Activated CD8-positive, alpha-beta memory T cell treated with anti-CD3 and anti-CD28 coated beads, Interleukin-2, amount 50 U/mL, for 24 hours (primary cell): Measurements from ENCODE around the gene ZSWIM3.

Experiments used
- DNase-seq: peaks from one replicate; pipeline ENCODE4 v3.0.0-alpha.2; 2020; ENCODE audit errors: extremely low read depth

ZSWIM3 gene

DNA sequence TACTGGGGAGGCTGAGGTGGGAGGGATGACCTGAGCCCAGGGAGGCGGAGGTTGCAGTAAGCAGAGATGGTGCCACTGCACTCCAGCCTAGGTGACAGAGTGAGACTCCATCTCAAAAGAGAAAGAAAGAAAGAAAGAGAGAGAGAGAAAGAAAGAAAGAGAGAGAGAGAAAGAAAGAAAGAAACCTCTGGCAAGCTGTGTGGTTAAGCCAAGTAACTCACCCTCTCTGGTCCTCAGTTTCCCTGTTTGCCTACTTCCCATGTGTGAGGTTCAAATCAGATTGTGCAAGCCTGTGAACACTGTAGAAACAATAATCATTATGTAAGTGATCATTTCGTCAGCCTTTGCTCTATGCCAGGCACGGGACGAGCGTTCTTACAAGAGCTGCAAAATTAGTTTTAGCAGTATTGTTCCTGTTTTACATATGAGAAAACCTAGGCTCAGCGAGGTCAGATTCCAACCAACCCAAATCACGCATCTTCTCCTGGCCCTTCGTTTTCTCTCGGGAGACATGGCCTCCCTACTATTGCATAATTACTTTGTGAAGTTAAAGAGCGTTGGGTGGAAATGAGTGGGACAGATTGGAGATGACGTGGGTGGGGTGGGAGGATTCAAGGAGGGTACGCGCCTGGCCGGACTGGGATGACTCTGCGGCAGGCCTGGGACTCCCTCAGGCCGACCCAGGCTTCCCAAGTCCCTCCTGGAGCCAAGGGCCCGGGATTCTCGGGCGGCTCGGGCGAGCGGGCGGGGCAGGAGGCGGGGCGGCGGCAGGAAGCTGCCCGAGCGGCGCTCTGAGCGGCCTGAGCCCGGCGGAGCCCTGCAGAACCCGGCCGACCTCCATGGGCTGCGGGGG is 24.2 kb upstream of the ZSWIM3 start, which contains the start of gene SNX21:
TSS of gene SNX21 (plus strand) at position 770 of the 853 bp plus-strand sequence. CDS start 121 bp downstream, outside the sequence.
- DNase-seq, result no peak

DNA sequence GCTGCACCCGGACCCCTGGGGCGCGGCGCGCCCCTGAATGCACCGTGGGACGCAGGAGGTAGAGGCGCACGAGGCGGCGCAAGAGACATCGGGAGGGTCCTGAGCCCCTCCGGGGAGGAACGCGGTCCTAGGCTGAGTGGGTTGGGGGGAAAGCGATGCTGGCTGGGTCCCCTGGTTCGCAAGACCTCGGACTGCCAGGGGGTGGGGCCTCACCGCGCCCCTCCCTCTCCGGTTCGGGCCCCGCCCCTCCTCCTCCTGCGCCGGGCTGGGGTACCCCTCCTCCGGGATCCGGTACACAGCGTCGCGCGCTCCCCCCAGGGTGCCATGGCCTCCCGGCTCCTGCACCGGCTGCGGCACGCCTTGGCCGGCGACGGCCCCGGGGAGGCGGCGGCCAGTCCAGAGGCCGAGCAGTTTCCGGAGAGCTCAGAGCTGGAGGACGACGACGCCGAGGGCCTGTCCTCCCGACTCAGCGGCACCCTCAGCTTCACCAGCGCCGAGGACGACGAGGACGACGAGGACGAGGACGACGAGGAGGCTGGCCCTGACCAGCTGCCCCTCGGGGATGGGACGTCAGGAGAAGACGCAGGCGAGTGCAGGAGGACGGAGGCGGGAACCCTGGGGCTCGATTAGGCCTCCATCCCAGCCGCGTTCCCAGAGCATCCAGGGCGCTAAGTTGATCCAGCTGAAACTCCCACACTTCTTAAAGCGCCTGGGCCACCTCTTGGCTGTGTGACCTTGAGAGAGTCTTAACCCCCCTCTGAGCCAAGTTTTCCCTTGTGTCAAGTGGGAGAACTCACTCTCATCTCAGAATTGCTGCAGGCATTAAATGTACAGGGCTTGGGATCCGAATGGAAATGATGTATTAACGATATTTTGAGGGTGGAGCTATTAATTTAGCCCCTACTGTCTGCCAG is 23.3 kb upstream of the ZSWIM3 start:
- DNase-seq, result no peak

DNA sequence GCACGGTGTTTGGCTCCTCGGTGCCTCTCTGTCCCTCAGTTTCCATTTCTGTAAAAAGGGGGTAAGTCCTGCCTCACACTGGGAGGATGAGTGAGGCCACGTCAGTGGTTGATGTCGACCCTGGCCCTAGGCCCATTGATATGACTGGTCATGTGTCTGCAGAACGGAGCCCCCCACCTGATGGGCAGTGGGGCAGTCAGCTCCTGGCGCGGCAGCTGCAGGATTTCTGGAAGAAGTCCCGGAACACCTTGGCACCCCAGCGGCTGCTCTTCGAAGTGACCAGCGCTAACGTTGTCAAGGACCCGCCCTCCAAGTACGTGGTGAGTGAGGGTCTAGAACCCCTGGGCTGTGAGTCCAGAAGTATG is 22.6 kb upstream of the ZSWIM3 start:
- DNase-seq, result no peak

DNA sequence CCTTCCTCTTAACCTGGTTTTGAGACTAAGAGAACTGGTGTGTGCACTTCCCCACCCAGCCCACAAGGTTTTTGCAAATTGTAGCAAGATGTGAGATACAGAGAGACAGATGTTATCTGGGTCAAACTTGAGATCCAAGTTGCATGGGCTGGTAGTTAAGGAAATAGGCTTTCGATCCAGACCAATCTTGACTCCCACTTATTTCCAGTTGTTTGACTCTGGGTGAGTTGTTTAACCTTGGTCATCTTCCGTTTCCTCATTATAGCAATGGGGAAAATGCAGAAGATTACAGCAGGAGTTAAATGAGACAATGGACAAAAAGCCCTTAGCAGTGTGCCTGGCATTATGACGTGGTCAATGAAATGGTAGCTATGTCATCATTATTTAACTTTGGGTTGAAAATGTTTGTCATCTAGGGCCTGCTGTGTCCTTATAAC is 22.1 kb upstream of the ZSWIM3 start:
- DNase-seq, result no peak

DNA sequence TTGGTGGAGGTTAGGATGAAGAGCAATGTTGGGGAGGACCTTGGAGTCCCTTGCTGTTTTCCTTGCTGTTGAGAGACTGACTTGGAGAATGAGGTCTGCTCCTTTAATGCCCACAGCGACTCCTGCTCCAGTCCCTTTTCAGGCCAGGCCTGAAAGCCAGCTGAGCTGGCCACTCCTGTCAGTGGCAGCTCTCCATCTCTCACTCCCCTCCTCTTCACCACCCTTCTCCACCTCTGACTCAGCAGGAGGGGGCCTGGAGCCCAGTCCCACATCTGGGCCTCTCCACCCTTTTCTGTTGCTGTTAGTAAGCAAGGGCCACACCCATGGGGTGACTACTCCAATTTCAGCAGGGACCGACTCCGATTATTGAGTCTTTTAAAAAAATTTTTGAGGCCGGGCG is 21.6 kb upstream of the ZSWIM3 start:
- DNase-seq, result no peak

DNA sequence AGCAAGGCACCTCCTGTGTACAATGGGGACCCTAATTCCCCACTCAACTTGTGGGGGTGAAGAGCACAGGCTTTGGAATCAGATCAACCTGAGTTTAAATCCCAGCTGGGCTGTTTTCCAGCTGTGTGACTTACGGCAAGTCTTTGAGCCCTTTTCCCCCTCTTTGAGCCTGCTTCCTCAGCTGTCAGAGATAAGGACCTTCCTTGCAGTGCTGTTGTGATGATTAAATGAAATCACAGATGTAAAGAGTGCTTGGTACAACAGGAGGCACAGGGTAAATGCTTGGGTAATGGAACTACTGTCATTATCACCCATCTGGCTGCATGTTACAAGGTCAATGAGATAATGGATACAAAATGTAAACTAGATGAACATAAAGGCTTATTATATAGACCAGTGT is 20.6 kb upstream of the ZSWIM3 start:
- DNase-seq, result no peak

DNA sequence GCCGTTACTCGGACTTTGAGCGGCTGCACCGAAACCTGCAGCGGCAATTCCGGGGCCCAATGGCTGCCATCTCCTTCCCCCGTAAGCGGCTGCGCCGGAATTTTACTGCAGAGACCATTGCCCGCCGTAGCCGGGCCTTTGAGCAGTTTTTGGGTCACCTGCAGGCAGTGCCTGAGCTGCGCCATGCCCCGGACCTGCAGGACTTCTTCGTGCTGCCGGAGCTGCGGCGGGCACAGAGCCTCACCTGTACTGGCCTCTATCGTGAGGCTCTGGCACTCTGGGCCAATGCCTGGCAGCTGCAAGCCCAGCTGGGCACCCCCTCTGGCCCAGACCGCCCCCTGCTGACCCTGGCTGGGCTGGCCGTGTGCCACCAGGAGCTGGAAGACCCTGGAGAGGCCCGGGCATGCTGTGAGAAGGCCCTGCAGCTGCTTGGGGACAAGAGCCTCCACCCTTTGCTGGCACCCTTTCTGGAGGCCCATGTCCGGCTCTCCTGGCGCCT is 16.7 kb upstream of the ZSWIM3 start:
- DNase-seq, result no peak

DNA sequence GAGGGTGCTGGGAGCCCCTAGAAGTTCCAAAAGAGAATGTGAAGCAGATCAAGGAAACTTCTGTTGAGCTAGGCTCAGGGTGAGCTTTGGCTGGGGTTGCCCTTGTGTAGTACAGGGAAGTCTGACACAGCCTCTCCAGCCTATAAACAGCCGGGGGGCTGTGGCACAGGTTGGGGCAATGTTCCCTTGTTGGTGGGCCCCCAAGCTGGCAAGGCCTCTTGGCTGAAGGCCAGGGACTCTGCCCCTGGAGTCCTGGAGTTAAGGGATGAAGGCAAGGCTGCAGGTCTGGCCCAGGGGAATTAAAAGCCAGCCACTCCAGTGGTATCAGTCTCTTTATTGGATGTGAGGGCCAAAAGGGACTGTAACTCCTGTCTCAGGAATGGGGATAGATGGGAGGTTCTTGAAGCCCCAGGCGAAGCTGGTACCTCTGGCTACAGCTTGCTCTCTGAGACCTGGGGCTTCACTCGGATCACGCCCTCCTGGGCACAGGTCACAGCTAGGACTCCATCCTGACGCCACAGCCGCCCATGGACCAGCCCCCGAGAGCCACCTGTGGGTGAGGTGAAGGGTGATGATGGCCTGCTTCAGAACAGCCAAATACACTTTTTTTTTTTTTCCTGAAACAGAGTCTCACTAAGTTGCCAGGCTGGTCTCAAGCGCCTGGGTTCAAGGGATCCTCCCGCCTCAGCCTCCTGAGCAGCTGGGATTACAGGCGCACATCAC is 15.8 kb upstream of the ZSWIM3 start:
- DNase-seq, result no peak

DNA sequence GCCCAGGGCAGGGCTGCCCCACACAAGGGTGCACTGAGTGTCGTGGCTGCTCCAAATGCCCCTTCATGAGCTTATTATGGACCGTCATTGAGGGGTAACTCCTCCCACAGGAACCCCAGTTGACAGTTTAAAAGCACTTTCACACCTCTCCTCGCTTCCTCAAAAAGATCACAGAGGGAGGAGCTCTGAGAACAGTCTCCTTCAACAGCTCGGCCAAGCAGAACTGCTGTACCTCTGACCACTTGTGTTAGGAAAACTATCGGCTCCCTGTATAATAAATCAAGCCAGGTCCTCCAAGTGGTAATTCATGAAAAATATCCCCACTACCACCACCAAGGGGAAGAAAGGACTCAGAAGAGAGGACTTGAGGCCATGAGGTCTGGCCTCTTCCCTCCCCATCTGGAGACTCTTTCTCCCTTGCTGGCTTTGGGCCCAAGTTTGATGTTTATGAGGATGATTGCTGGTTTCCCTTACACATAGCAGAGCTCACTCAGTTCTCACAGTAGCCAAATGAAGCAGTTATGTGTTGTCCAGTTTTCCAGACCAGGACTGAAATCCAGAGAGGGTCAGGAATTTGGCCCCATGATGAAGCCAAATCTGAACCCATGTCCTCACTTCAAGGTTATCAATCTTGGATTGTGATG is 15.1 kb upstream of the ZSWIM3 start:
- no peak for DNase-seq

DNA sequence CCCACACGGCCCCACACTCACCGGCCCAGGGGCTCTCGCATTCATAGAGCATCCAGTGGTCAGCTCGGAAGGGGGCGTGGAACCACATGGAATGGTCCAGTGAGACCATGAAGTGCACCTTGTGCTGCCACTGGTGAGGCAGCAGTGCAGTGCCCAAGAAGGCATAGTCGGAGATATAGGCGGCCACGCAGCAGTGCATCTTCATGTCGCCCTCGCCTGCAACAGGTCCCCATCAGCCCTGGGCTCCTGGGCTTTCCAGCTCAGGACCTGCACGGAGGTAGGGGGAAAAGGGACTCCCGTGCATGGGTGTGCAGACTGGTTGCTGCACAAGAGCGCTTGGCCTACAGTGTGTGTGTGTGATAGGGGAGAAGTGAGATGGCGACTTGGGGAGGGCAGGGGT is 13.9 kb upstream of the ZSWIM3 start:
- DNase-seq, result no peak

DNA sequence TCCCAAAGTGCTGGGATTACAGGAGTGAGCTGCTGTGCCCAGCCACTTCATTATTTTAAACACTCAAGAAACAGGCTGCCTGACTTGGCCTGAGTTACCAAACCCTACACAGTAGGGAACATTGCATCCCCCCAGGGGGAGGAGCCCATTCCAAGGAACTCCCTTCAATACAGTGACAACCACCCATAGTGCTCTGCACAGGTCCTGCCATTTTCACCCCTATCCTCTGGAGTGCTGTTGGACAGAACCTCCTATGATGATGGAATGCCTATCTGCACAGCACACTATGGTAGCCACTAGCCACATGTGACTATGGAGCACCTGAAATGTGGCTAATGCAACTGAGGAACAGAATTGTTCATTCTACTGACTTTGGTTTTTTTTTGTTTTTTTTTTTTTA is 12.0 kb upstream of the ZSWIM3 start:
- DNase-seq, result no peak

DNA sequence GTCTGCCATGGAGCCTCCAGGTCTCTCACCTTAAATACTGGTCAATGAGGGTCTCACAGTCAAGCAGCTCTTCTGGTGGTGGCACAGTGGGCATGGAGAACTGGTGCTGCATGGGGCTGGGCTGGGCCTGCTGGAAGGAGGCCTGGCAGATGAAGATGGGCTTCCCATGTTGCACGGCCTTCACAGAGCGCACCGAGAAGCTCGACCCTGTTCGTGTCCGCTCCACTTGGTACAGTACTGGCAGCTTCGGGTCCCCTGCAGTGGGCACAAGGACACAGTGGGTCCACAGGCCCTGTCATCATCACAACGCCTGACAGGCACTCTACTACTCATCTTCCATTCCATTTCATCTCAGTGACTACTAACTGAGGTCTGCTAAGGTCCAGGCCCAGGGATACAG is 9.0 kb upstream of the ZSWIM3 start:
- DNase-seq, result no peak

DNA sequence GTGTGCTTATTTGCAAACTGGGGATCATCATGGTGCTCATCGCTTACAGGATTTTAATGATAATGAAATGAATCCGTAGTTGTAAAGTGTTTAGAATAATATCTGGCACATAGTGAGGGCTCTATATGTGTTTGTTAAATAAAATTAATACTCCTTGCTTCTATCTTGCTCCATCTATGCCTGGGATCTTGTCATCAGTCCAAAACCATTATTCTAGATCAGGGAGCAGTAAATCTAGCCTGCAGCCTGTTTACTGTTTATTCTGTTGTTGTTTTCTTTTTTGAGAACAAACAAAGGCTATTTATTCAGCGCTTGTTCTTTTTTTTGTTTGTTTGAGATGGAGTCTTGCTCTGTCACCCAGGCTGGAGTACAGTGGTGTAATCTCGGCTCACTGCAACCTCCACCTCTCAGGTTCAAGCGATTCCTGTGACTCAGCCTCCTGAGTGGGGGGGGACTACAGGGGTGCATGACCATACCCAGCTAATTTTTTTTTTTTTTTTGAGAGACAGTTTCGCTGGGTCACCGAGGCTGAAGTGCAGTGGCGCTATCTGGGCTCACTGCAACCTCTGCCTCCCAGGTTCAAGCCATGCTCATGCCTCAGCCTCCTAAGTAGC is 8.3 kb upstream of the ZSWIM3 start:
- DNase-seq, result no peak

DNA sequence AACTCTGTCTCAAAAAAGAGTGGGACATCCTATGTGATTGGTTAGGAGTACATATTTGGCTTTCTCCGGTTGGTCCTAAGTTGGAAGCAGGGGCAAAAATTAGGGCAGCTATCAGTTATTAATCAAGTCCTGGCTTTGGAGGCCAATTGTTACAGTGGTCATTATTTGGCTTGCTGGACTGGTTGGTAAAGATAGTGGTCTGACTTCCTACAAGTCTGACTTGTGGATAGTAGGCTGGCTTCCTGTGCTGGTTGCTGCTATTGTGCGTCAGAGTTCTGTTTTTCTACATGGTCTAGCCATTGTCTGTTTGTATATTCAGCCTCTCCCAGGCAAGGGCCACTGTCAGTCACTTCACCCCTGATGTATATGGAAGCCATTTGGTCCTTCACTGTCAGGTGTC is 7.2 kb upstream of the ZSWIM3 start:
- no peak for DNase-seq

DNA sequence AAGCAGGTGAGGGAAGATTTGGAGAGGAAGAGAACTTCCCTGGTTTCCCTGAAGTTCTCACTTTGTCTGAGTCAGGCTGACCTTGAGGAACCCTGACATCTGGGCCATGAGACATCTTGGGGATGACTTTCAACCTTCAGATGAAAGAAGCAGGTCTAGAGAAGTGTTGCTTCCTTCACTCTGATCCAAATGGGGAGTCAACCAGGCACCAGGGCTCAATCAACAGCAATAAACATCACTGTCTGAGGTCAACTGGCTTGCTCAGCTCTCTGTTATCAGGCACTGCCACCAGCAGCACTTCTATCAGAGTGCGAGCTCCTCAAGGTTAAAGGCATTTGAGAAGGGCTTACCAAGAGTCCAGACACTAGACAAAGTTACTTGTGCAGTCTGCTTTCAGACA is 6.5 kb upstream of the ZSWIM3 start:
- DNase-seq, result no peak

DNA sequence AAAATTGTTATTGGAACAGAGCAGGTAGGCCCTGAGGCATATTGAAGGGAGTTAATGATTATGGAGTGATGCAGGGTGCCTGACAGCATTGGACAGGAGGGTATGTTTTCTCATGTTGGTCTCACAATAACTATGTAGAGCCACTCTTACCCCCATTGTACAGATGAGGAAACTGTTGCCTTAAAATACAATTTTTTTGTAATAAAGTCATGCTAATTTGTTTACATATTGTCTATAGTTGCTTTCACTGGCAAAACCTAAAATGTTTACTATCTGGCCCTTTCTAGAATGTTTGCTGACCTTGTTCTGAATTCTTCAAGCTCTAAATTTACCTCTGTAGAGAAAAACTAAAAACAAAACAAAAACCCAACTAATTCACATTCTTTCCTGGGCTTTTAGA is 5.9 kb upstream of the ZSWIM3 start:
- no peak for DNase-seq

DNA sequence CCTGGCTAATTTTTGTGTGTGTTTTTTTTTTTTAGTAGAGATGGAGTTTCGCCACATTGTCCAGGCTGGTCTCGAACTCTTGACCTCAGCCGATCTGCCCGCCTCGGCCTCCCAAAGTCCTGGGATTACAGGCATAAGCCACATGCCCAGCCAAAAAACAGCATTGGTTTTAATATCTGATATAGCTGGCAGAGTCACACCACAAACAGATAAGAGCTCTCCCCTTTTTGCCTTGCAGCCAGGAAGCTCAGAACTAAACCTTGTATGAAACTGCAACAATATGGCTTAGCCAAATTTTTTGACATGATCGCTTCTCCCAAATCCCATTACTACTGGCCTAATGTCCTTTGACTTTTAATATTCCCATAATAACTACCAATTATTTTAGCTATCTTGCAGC is 5.1 kb upstream of the ZSWIM3 start:
- no peak for DNase-seq

DNA sequence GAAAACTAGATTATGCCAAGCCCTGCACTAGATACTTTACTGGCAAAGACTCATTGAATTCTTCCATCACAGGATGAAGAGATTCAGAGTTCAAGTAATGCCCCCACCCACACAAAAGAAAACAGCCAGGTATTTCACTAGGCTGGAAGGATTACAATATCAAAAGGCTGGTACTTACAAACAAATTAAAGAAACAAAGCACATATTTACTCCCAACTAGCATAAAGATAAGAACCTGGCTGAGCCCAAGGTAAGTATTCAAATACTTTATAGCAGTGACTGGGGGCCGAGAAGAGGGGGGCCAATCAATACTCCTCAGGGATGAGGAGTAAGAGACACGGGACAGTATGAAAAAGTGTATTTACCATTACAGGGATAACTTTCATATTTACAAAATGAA is 3.9 kb upstream of the ZSWIM3 start:
- no peak for DNase-seq

DNA sequence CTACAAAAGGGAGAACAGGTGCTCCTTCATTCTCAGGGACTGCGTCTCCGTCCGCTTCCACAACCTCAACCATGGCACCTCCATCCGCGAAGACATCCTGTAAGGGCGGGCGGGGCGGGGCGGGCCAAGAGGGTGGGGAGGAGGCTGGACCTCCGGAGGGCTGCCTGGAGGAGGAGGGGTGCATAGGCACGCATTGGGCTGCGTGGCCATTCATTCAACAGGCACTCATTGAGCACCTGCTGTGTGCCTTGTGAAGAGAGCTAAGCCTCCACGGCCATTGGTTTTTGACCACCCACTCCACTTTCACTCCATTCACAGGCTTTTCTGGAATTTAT is 435 bp downstream of the ZSWIM3 start:
- no peak for DNase-seq

DNA sequence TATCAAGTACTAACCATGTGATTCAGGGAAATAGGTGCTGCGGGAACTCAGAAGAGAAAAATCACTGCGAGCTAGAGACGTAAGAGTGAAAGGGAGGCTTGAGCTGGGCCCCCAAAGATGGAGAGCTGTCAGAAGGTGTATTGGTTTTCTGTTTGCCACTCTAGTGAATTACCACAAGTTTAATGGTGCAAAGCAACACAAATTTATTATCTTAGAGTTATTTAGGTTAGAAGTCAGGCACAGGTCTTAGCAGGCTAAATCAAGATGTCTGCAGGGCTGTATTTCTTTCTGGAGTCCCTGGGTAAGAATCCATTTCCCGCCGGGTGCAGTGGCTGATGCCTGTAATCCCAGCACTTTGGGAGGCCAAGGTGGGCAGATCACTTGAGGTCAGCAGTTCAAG is 2.5 kb downstream of the ZSWIM3 start:
- no peak for DNase-seq

DNA sequence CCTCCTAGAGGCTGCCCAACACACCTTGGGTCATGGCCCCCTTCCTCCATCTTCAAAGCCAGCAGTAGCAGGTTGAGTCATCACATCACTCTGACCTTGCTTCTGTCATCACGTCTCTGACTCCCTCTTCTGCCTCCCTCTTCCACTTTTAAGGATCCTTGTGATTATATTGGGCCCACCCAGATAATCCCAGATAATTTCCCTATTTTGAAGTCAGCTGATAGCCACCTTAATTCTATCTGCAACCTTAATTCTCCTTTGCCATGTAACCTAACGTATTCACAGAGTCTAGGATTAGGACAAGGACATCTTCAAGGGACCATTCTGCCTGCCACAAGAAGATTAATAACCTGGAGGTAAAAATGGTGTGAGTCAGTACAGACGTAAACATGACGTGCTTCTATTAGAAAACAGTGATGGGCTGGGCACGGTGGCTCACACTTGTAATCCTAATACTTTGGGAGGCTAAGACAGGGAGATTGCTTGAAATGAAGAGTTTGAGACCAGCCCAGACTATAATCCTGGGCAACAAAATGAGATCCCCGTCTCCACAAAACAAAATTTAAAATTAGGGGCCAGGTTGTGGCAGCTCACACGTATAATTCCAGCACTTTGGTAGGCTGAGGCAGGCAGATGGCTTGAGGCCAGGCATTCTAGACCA is 3.3 kb downstream of the ZSWIM3 start:
- no peak for DNase-seq
